NCI-H2227 (cell line): ENCODE measurements around the gene C10orf53.

Source experiments
- DNase-seq: peaks from one replicate; lab custom pipeline; 2025; ENCODE audit not compliant: unreplicated experiment; lab: John Stamatoyannopoulos, UW

Gene C10orf53

GRCh38 chr10:49736564-49737113 is 57.2 kb downstream of the C10orf53 start:
- DNase-seq = no peak

DNA sequence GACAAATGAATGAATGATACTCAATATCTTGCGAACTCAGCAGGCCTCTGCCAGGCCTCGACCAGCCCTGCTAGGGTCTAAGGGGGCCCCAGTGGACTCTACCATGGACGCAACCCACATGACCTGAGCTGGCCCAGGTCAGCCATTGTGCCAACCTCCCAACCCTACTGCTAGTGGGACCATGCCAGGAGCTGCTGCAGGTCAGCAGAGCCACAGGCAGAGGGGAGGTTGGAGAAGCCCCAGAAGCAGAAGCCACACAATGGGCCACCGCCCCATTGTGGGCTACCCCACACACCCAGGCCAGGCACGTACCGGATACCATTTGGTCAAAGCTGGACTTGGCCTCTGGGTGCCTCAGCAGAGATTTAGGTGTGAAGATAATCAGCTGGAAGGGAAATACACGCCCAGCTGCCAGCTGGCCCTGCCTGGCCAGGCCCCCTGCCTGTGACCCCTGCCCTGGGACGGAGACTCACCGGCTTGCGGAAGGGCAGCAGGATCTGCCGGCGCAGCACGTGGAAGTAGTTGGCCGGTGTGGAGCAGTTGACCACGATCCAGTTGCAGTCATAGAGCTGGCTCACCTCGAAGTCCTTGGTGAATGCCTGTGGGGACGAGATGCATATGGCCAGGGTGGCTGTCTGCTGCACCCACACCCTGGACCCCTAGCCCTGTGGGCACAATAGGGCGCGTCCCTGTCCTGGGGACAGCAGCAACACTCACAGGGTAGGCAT is 58.2 kb downstream of the C10orf53 start:
- no peak for DNase-seq

DNA sequence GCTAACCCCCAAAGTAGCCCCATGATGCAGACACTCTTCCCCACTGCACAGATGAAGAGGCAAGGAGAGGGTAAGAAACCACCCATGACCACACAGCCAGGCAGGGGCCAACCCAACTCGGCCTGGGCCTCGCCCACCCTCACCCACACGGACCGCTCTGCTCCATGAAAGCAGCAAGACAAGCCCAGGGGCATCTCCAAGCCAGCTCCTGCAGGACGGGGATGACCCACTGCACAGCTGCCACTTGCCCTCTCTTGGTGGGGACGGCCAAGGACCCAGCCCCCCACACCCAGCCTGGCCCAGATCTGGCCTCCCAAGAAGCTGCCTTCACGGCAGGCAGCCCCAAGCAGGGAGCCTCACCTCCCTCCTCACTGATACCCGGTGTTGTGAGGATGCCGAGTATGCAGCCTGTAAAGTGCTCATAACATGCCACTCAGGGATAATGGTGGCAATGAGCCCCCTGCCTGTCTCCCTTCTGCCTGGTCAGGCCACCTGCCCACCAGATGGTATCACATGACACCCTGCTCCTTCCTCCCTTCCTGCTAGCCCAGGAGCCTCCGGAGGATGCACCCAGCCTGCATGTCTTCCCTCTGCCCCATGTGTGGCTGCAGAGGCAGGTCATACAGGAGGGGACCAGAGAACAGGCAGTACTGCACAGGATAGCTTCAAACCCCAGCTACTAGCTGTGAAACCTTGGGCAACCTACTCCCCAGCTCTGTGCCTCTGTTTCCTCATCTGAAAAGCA is 59.3 kb downstream of the C10orf53 start:
- no peak for DNase-seq

DNA sequence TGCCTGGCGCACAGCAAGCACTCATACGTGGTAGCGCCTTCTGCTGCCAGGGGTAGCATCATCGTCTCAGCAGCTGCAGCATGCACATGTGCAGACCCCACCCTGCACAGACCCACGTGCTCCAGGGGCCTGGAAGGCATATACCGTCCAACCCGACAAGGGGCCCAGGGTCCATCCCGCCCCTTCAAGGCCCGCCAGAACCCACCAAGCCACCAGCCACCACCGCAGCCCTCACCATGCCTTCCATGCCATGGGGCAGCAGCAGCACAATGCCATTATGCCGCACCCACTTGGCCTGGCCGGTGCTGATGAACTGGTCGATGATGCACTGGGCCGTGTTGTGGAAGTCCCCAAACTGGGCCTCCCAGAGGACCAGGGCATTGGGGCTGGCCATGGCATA is 60.0 kb downstream of the C10orf53 start:
- DNase-seq = no peak

DNA sequence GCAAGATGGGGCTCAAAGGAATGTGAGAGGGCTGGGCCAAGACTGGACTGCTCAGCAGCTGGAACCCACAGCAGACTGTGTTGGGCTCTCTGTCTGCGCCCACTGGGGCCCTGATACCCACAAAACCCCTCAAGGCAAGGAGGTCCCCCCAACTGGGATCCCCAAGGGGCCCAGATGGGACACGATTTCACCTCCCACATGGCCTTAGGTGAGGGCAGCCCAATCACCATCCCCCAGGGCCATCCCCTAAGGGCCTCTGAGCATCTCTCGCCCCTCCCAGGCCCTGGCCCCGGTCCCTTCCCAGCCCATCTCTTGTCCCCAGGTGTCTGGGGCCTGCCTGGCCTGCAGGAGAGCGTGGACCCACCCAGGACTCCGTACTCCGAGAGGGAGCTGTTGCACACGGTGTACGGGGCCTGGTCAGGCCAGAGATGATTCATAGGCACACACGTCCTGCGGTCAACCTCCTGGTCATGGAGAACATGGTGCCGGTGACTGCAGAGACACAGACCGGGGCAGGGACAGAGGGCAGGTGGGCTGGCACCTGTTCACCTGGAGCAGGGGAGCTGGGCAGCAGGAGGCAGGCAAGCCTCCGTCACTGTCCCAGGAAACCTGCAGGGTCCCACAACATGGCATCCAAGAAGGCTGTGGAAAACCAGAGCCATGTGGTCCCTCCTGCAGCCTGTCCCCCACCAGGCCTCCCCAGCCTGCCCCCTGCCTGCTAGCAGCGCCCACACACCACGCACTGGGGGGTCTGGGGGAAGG is 61.1 kb downstream of the C10orf53 start:
- no peak for DNase-seq

DNA sequence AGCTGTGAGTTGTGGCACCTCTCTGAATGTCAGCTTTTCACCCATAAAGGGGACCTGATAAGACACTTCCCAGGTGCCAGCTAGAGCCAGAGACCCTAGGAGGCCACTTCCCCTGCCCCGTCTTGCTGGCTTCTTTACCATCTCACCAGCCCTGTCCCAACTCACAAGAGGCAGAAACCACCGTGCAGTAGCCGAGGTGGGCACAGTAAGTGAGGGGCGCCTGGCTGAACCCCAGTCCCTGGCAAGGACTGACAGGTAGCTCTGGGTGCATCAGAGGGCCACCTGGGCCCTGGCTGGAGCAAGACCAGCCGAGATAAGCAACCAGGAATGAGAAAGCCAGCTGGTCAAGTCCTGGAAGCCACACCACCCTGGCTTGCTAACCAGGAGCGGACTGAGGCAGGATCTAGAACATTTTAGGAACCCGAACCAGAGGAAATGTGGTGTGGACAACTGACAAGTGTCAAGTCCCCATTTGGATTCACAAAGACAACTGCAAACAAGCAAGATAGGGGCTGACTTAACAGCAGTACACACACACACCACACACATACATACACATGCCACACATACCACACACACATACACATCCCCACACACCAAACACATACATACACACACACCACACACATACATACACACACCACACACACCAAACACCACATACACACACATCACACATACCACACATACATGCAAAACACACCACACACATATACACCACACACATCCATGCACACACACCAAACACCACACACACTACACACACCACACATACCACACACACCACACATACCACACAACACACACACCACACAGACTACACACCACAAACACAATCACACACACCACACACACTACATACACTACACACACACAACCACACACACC is 61.9 kb downstream of the C10orf53 start:
- DNase-seq = no peak

DNA sequence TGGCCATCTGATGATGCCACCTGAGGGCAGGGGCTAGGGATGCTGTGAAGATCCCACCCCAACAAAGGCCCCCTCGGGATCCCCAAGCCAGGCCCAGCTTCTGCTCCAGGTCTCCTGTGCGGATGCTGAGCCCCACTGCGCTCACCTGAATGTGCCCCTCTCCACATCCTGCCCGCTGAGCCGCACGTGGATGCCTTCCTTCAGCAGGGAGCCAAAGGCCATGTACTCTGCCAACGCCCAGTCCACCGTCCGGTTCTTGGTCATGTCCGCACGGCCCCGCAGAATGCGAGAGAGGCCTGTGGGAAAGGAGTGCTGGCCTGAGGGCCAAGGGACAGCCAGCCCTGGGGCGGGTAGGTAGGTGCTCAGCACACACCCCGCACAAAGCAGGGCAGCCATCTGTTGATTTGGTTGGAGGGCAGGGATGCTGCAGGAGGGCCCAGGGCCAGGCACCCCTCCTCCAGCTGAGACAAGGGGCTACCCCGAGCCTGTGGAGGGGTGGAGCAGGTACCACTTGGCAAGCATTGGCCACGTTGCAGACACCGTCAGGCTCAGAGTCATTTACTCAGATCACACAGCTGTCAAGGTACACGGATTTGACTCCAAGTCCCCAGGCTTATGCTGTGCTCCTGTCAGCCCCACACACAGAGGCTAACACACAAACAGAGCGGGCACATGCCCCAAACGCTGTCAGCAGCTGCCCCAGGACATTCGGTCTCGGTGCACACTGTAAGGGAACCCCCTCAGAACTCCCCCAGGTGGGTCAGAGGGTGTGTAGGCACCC is 63.4 kb downstream of the C10orf53 start:
- DNase-seq = no peak

- no peak for DNase-seq
Observed at GRCh38 chr10:49743464-49744075, 64.1 kb downstream of the C10orf53 start.

GRCh38 chr10:49744091-49744685 is 64.7 kb downstream of the C10orf53 start:
- no peak for DNase-seq

DNA sequence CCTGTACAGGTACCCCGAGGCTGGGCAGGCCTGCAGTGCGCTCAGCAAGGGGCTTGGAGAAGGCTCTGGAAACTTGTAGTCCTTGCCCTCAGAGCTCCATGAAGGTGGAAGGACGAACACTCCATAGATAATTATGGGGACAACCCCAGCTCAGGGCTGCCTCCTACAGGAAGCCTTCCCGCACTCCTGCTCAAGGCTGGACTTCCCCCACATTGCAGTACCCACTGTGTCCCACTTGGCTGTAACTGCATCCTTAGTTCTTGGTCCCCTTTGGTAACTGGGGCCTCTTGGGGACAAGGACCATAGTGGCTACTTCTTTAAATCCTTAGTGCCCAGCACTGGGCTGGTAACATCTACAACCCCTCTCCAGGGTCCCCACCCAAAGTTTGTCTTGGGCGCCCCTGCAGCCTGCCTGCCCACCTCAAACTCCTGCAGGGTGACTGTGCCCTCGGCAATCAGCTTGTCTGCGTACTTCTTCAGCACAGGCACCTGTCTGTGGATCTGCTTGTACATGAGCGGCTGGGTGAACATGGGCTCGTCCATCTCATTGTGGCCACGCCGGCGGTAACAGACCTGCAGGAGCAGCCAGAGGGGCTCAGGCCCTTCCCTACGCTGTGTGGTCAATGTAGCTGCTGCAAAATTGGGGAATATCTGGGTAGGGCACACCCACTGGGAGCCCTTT is 65.6 kb downstream of the C10orf53 start:
- DNase-seq = no peak

DNA sequence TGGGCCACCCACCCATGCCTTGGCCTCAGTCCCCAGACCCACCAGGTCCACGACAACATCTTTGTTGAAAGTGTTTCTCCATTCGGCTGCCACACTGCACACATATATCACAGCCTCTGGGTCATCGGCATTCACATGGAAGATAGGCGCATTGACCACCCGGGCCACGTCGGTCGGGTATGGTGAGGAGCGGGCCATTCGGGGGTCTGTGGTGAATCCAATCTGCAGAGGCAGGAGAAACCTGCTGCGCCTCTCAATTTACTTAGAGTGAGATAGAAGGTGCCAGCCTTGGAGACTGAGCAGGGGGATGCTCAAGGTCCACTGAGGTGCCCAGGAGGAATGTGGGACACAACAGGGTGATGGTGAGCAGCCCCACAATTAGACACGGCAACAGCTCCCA is 66.3 kb downstream of the C10orf53 start:
- DNase-seq = no peak

GRCh38 chr10:49746626-49747302 is 67.3 kb downstream of the C10orf53 start:
- DNase-seq = no peak
